Chondrocyte (in vitro differentiated cells): ENCODE data around the gene OR8B4. TPM values are rescaled to one million over a fixed set of nuclear protein-coding genes. Genes with fewer than 3 reads are reported as not detected.

Experiments used
- DNase-seq: peaks from one replicate; pipeline ENCODE4 v3.0.0; 2021; ENCODE audit warnings: mixed read lengths, low spot score
- H3K27ac Mint-ChIP-seq: one replicate; pipeline ENCODE4 v1.8.0; 2021; ENCODE audit warnings: mild to moderate bottlenecking, moderate library complexity, mixed read lengths; ENCODE audit not compliant: unreplicated experiment
- H3K27me3 Mint-ChIP-seq: 2 replicates; pipeline ENCODE4 v1.8.0; 2021; ENCODE audit warnings: low read depth, mixed read lengths
- H3K36me3 Mint-ChIP-seq: 2 replicates; pipeline ENCODE4 v1.8.0; 2021; ENCODE audit warnings: low read depth, mixed read lengths
- H3K4me1 Mint-ChIP-seq: 2 replicates; pipeline ENCODE4 v1.8.0; 2021; ENCODE audit warnings: low read depth, mild to moderate bottlenecking, mixed read lengths
- H3K4me3 Mint-ChIP-seq: one replicate; pipeline ENCODE4 v1.8.0; 2021; ENCODE audit warnings: mild to moderate bottlenecking, moderate library complexity, mixed read lengths; ENCODE audit not compliant: unreplicated experiment
- H3K9me3 Mint-ChIP-seq: 2 replicates; pipeline ENCODE4 v1.8.0; 2021; ENCODE audit warnings: low read depth, mixed read lengths
- CTCF ChIP-seq: fragments of 200-600 bp; sonication (generic); IDR thresholded peaks from 2 replicates; pipeline ENCODE4 v1.5.0; 2021; ENCODE audit warnings: antibody characterized with exemption, mild to moderate bottlenecking, moderate library complexity
- long read RNA-seq: library from polyadenylated mRNA; stranded (forward); transcript quantifications from one replicate; pipeline ENCODE4 v2.0.0, GENCODE V29; 2021
- total RNA-seq: library from RNA; stranded (reverse); gene quantifications from 3 replicates; pipeline ENCODE4 v1.2.1, GENCODE V29; 2021

The OR8B4 gene
- total RNA-seq: not detected in 3 replicates
- long read RNA-seq: 0 reads

- no peak for TF ChIP-seq CTCF
- no peak for DNase-seq
- Mint-ChIP-seq H3K27me3 (peaks cover 24% of the 10 kb centered on the region), H3K4me3 (no peak within 1 kb of the TSS), H3K4me1 (no peaks in the 10 kb centered on the region), H3K36me3 (peaks cover 2% of the 10 kb centered on the region), H3K27ac (no peak within 1 kb of the TSS), H3K9me3 (peaks cover 10% of the 10 kb centered on the region)
Observed at GRCh38 chr11:124424384-124424921, at the start of gene OR8B4. Gene OR8B4, minus strand, starts transcription at chr11:124424871. Its CDS starts 0 bp downstream, at chr11:124424871.

- H3K27me3 Mint-ChIP-seq: peaks cover 33% of the 10 kb centered on the region
- H3K9me3 Mint-ChIP-seq: no peaks in the 10 kb centered on the region
- no peak for TF ChIP-seq CTCF
- no peaks in the 10 kb centered on the region for H3K36me3 Mint-ChIP-seq
- H3K4me1 Mint-ChIP-seq: no peaks in the 10 kb centered on the region
- no peak overlapping the region for H3K27ac Mint-ChIP-seq
- H3K4me3 Mint-ChIP-seq: no peak overlapping the region
- DNase-seq: no peak
Observed at GRCh38 chr11:124474079-124474478, 49.4 kb upstream of the OR8B4 start.

GRCh38 chr11:124473476-124473875 is 48.8 kb upstream of the OR8B4 start:
- TF ChIP-seq CTCF: no peak
- Mint-ChIP-seq H3K27ac (no peak overlapping the region), H3K4me3 (no peak overlapping the region), H3K36me3 (no peaks in the 10 kb centered on the region), H3K4me1 (no peaks in the 10 kb centered on the region), H3K27me3 (peaks cover 35% of the 10 kb centered on the region), H3K9me3 (no peaks in the 10 kb centered on the region)
- DNase-seq: no peak

- no peak for DNase-seq
- Mint-ChIP-seq H3K9me3 (no peaks in the 10 kb centered on the region), H3K4me1 (no peaks in the 10 kb centered on the region), H3K27me3 (peaks cover 36% of the 10 kb centered on the region), H3K4me3 (no peak overlapping the region), H3K36me3 (no peaks in the 10 kb centered on the region), H3K27ac (no peak overlapping the region)
- TF ChIP-seq CTCF: no peak
Observed at GRCh38 chr11:124470561-124471227, 46.0 kb upstream of the OR8B4 start.

- H3K4me1 Mint-ChIP-seq: no peaks in the 10 kb centered on the region
- no peak overlapping the region for H3K4me3 Mint-ChIP-seq
- no peaks in the 10 kb centered on the region for H3K9me3 Mint-ChIP-seq
- H3K27ac Mint-ChIP-seq: no peak overlapping the region
- H3K36me3 Mint-ChIP-seq: no peaks in the 10 kb centered on the region
- no peak for DNase-seq
- peaks cover 32% of the 10 kb centered on the region for H3K27me3 Mint-ChIP-seq
- no peak for TF ChIP-seq CTCF
Observed at GRCh38 chr11:124467381-124467927, 42.8 kb upstream of the OR8B4 start.
